ENCODE results near the gene PPM1A.

DNA sequence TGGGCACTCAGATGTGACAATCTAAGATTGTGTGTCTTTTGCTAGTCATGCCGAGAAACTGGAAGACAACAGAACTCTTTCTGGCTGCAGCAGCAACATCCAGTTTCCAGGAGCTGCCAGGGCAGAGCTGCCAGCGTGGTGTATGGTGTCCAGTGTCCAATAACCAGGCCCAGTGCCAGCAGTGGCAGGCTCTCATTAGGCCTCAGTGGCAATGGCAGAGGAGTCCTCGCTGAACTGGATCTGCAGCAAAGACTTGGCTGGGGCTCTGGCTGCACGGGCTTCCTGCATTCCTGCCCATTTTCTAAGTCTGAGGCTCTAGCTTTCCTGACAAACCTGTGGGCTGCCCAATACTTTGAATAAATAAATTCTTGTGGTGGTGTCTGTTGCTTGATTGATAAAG, 26.2 kb upstream of the PPM1A start:
- TF ChIP-seq ZC3H10 (CRISPR knock-in tag; IDR thresholded peaks at IDR 0.05) (no peak), ZNF70 (CRISPR knock-in tag; IDR thresholded peaks at IDR 0.05) (no peak)

All from SK-N-SH treated with all-trans-retinoic acid at 6 μM for 48 hours (cell line).